Coronary artery (tissue), 2 donors: ENCODE data around the gene RAB43.

Source experiments
- DNase-seq: peaks from one replicate; pipeline ENCODE4 v3.0.0-alpha.2; 2017; ENCODE audit warnings: low spot score
- H3K27ac ChIP-seq, 2 donors: fragments of 200-600 bp; sonication (generic); one replicate each; pipeline ENCODE4 v1.5.1; 2016 to 2019
- H3K4me3 ChIP-seq: fragments of 200-600 bp; sonication (generic); 2 replicates; pipeline ENCODE4 v1.5.1; 2016; ENCODE audit warnings: mild to moderate bottlenecking, moderate library complexity
- CTCF ChIP-seq: fragments of 200-600 bp; sonication (generic); IDR thresholded peaks from one replicate; pipeline ENCODE4 v1.5.1; 2019; ENCODE audit warnings: antibody characterized with exemption

RAB43 gene

DNA sequence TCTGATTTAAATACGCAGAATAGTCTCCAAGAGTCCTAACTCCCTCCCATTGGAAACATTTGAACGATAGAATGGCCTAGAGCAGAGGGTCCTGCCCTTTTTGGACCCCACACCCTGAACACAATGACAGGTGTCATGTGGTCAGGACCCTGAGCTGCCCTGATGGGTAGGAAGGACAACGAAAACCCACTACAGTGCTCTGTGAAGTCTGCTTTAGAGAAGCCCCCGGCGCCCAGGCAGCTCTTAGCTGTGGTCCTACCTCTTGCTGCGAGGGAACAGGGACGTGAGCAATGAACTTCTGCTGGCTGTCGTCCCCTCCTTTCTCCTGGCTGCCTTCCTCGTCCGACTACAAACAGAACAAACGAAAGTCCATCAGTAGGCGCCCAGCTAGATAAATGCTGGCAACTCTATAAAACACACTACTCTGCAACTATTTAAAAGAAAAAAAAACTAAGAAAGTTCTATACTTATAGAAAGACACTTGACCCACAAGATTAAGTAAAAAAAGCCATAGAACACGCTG, 8.7 kb upstream of the RAB43 start:
- no peak for TF ChIP-seq CTCF
- no peak for DNase-seq
- H3K27ac ChIP-seq, result no peak overlapping the region
- no peak overlapping the region for H3K4me3 ChIP-seq

GRCh38 chr3:129128357-129129155, 7.0 kb upstream of the RAB43 start:
- no peak for TF ChIP-seq CTCF
- H3K27ac ChIP-seq, result no peak overlapping the region
- H3K4me3 ChIP-seq, result no peak overlapping the region
- no peak for DNase-seq

DNA sequence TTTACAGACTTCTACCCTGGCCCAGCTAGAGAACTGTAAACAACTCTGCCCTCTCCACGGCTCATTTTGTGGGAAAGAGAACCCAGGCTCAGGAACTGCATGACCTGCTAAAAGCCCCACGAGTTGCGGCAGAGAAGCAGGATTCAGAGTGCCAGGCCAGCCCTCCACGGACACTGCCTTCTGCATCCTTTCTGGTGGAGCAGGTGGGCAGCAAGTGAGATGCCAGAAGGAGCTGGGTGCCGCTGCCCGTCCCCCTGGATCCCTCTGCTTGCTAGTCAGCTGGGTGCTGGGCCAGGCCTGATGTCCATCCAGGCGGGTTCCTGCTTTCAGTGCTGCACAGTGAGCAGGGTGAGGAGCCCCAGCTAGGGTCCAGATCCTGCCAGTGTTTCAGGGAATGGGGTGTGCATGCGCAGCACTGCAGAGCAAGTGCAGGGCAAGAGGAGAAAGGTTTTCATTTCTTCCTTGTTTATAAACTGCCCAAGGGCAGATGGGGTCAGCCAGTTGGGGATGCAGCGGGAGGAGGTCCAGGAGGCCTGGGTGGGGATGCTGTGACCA, 5.2 kb upstream of the RAB43 start:
- DNase-seq, result no peak
- Histone ChIP-seq H3K4me3 (no peak overlapping the region), H3K27ac (no peak overlapping the region)
- TF ChIP-seq CTCF, result no peak

GRCh38 chr3:129123314-129124060, 1.9 kb upstream of the RAB43 start:
- no peak for DNase-seq
- Histone ChIP-seq H3K4me3 (no peak overlapping the region), H3K27ac (peak overlapping the region in 1 of 2 donors; percentile 99)
- TF ChIP-seq CTCF, result no peak

GRCh38 chr3:129122412-129123011, 908 bp upstream of the RAB43 start:
- peak overlapping the region; percentile 98 for H3K4me3 ChIP-seq
- TF ChIP-seq CTCF, result no peak
- DNase-seq, result no peak

GRCh38 chr3:129121016-129121791, 400 bp downstream of the RAB43 start:
- no peak for DNase-seq
- Histone ChIP-seq H3K4me3 (peak overlapping the region; percentile 98), H3K27ac (peak overlapping the region; percentile 96 to 99)
- no peak for TF ChIP-seq CTCF

More at GRCh38 chr3:129122412-129123011, 908 bp upstream of the RAB43 start:
- H3K27ac ChIP-seq, result peak overlapping the region; percentile 96 to 99
